Renal pelvis (tissue), 4 donors: ENCODE data around the gene PI4K2A. TPM values are rescaled to one million over a fixed set of nuclear protein-coding genes. Genes with fewer than 3 reads are reported as not detected.

Source experiments
- DNase-seq: peaks from one replicate; pipeline ENCODE4 v3.0.0-alpha.2; 2013
- polyA plus RNA-seq, 3 donors: library from polyadenylated mRNA; unstranded; fragments of 120-200 nt; gene quantifications; one replicate each; pipeline ENCODE4 v1.2.1, GENCODE V29; 2013; ENCODE audit not compliant: insufficient read length in 3 of 3

The PI4K2A gene
- polyA plus RNA-seq, 3 donors = 18.8 to 20.7 (median 20.5) TPM

DNA sequence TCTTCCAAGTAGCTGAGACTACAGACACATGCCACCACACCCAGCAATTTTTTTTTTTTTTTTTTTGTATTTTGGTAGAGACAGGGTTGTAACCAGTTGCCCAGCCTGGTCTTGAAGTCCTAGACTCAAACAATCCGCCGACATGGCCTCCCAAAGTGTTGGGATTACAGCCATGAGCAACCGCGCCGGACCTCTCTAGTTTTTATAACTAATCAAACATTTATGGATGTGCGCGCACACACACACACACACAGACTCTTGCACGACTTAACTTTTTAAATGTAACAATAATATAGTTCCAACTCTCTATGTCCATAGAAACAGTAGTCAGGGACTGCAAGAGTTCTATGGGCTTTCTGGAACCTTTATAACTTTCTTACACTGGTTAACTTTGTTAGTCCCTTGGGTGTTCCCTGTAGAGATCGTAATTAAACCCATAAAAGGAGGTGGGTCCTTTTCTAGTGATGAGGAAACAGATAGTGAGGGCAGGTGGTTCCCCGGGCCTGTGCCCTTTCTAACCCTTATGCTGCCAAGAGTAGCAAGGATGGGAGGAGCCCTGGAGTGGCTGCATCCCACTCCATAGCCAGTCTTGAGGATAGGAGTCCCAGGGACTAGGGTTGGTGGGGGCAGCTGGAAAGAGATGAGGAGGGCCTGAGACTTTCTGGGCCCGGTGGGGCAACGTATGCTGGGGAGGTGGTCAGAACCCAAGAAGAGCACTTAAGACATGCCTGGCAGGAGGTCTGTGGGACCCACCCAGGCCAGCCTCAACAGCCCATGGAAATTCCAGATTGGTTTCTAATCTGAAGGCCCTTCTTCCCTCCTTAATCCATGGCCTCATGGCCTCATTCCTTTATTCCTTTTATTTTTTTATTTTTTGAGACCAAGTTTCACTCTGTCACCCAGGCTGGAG, 81.7 kb downstream of the PI4K2A start:
- DNase-seq = no peak

DNA sequence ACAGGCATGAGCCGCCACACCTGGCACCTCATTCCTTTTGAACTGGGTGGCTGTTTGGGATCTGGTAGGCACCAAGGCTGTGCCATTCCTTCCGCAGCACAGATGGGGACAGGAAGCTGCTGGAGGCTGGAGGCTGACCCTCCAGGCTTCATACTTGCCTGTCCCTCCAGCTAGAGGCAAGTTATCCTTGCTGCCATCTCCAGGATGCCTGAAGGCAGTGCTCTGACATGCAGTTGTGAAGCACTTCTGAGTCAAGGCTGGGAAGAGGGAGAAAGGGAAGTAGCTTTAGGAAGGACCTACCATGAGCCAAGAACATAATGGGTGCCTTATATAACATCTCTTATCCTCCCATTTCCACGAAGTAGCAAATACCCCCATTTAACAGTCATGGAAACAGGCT, 82.5 kb downstream of the PI4K2A start:
- DNase-seq = no peak

DNA sequence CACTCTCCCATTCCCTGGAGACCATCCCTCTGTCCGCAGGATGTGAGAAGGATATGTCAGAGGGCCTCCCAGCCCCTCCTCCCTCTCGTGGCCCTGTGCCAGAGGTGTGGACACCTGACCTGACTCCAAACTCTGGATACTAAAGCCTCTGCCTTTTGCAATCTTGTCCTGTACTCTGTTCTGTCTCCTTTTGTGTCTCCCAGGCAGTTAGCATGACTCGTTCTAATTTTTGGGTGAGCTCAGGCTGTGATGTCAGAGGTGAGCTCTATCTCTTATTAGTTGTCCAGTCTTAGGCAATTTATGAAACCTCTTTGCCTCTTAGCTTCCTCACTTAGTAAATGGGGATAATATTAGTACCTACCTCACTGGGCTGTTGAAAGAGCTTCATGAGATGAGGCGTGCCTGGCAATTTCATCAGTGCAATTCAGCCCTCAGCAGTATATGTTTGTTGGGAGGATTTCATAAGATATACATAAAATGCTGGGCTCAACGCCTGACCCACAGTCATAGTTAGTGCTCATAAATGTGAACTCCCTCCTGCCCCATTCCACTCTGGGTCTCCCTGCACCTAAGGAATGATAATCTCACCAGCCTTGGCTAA, 84.0 kb downstream of the PI4K2A start:
- no peak for DNase-seq

Other genes starting within 250 kb of the PI4K2A start
- 10 to 100 TPM; 26.3 to 34.6 (median 26.7) TPM for gene RRP12, start 239.3 kb upstream of the PI4K2A start, polyA plus RNA-seq
- gene PGAM1, start 214.5 kb upstream of the PI4K2A start, polyA plus RNA-seq = 100 to 1,000 TPM; 164 to 200 (median 193) TPM
- 10 to 100 TPM; 32.0 to 43.3 (median 39.7) TPM for gene EXOSC1, start 194.7 kb upstream of the PI4K2A start, polyA plus RNA-seq
- gene ZDHHC16, start 194.5 kb upstream of the PI4K2A start, polyA plus RNA-seq = 10 to 100 TPM; 40.5 to 43.1 (median 40.7) TPM
- 100 to 1,000 TPM in 2 of 3 donors, 10 to 100 TPM in 1; 94.4 to 108 (median 106) TPM for gene MMS19, start 142.2 kb upstream of the PI4K2A start, polyA plus RNA-seq
- gene UBTD1, start 141.7 kb upstream of the PI4K2A start, polyA plus RNA-seq = 10 to 100 TPM in 2 of 3 donors, 1 to 10 TPM in 1; 9.2 to 12.5 (median 11.3) TPM
- gene ANKRD2, start 67.9 kb upstream of the PI4K2A start, polyA plus RNA-seq = under 1 TPM; 0.39 to 0.50 (median 0.49) TPM
- gene HOGA1, start 56.3 kb upstream of the PI4K2A start, polyA plus RNA-seq = 10 to 100 TPM; 48.5 to 70.8 (median 69.1) TPM
- gene C10orf62, start 51.0 kb upstream of the PI4K2A start, polyA plus RNA-seq = 1 to 10 TPM in 2 of 3 donors, under 1 TPM in 1; 0.31 to 3.5 (median 1.3) TPM
- gene MORN4, start 7.2 kb upstream of the PI4K2A start, polyA plus RNA-seq = 10 to 100 TPM; 21.7 to 29.7 (median 22.9) TPM
- 1 to 10 TPM; 4.3 to 5.3 (median 4.5) TPM for gene AVPI1, start 46.6 kb downstream of the PI4K2A start, polyA plus RNA-seq
- gene MARVELD1, start 73.1 kb downstream of the PI4K2A start, polyA plus RNA-seq = 10 to 100 TPM; 36.4 to 46.8 (median 43.9) TPM
- gene ZFYVE27, start 96.5 kb downstream of the PI4K2A start, polyA plus RNA-seq = 10 to 100 TPM; 22.7 to 40.4 (median 37.7) TPM
- under 1 TPM in 2 of 3 donors, not detected in 1; 0.09 to 0.11 TPM for gene SFRP5, start 131.3 kb downstream of the PI4K2A start, polyA plus RNA-seq
- 1 to 10 TPM in 1 of 3 donors, under 1 TPM in 2; 0.45 to 1.0 (median 0.48) TPM for gene GOLGA7B, start 209.2 kb downstream of the PI4K2A start, polyA plus RNA-seq